Ramos (cell line): Measurements from ENCODE around the gene PPP1CA.

Experiments
- in situ Hi-C: fragments of 300-500 bp; cut with MboI; formaldehyde crosslinking; loops from one replicate; pipeline ENCODE4 v1.14.3; 2022; ENCODE audit warnings: low sequenced_read_pairs; ENCODE audit not compliant: unreplicated experiment

The PPP1CA gene

DNA sequence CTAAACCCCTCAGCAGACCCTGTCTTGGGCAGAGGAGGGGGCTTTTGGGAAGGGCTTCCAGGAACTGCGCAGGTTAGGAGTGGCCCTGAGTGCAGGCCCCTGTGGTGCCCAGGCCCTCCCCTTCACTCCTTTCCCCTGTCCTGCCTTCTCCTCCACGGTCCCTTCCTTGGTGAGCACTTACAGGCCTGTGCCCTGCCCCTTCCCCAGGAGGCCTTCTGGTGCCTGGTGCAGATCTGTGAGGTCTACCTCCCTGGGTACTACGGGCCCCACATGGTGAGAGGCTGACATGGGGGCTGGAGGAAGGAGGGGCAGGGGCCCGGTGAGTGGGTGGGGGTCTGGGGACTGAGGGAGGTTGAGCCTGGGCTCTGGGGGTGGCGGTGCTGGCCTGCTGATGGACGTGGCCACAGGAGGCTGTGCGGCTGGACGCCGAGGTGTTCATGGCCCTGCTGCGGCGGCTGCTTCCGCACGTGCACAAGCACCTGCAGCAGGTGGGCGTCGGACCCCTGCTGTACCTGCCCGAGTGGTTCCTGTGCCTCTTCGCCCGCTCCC, 4.8 kb upstream of the PPP1CA start:
- in situ Hi-C loops: loop anchor here (10.0 kb wide), 1 partner anchor 58 kb away; the partner anchor contains the start of gene TMEM134

DNA sequence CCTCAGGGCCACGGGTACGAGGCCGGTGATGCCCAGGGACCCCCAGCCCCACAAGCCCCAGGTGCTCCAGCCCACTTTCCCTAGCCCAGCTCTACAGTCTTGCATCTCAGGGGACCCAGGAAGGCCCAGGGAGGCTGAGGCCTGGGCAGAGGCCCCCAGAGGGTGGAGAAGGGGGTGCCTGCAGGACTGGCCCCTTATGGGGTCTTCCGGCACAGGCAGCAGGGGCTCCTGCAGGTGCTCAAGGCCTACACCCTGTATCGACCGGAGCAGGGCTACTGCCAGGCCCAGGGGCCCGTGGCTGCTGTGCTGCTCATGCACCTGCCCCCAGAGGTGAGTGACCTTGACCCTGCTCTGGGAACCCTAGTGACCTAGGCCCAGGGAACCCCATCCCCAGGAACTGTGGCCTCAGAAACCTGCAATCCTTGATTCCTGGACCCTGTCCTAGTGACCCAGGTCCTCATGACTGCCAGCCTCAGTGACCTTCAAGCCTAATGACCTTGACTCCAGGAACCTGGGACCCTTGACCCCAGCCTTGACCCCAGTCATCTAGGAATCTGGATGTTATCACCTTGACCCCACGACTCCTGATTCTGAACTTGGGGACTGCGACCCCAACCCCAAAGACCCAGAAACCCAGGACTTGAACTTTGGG, 4.2 kb upstream of the PPP1CA start:
- in situ Hi-C loops: loop anchor here (10.0 kb wide), 1 partner anchor 59 kb away; the partner anchor contains the start of gene TMEM134

DNA sequence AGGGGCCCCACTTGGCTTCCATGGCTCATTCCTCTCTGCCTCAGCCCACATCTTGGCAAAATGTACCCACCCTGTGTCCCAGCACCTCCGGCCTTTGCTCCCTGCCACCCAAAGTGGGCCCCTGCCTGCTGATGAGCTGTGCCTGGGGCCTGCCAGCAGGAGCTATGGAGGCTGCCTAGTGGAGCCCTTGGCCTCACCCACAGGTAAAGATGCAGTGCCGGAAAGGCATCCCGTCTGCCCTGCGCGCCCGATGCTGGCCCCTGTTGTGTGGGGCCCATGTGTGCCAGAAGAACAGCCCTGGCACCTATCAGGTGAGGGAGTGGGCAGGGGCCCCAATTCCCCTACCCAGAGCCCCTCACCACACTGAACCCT, 3.5 kb upstream of the PPP1CA start:
- in situ Hi-C loops: loop anchor here (10.0 kb wide), 1 partner anchor 60 kb away; the partner anchor contains the start of gene TMEM134

DNA sequence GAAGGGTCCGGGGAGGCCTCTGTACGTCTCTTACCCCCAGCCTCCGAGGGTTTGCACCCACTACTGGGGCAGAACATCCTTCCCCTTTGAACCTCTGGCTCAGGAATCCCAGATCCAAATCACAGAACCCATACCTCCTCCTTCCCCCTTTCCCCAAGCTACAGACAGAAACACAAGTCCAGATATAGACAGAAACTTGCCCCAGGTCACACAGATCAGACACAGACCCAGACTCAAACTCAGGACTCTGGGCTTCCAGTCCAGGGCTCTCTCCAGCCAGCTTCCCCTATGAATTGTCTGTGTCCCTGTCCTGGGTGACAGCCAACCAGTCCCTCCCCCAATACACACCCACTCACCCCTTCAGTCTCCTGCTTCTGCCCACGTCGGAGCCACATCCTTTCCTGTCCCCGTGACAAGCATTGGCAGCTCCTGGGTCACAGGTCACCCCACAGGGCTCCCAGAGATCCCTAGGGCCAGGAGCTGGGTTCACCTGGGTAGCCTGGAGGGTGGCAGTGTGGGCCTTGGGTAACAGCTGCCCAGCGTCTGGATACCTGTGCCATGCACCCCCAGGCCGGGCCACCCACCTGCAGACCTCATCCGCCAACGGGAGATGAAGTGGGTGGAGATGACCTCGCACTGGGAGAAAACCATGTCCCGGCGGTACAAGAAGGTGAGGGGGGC, 3.0 kb upstream of the PPP1CA start:
- in situ Hi-C loops: loop anchor here (10.0 kb wide), 1 partner anchor 60 kb away; the partner anchor contains the start of gene TMEM134

DNA sequence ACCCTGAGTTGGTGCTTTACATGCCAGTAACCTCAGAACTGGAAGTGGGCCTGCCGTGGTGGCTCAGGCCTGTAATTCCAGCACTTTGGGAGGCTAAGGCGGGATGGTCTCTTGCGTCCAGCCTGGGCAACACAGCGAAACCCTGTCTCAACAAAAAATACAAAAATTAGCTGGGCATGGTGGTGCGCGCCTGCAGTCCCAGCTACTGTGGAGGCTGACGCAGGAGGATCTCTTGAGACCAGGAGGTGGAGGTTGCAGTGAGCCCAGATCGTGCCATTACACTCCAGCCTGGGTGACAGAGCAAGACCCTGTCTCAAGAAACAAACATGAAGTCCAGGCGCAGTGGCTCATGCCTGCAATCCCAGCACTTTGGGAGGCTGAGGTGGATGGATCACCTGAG, 1.4 kb upstream of the PPP1CA start:
- in situ Hi-C loops: loop anchor here (10.0 kb wide), 1 partner anchor 62 kb away; the partner anchor contains the start of gene TMEM134

DNA sequence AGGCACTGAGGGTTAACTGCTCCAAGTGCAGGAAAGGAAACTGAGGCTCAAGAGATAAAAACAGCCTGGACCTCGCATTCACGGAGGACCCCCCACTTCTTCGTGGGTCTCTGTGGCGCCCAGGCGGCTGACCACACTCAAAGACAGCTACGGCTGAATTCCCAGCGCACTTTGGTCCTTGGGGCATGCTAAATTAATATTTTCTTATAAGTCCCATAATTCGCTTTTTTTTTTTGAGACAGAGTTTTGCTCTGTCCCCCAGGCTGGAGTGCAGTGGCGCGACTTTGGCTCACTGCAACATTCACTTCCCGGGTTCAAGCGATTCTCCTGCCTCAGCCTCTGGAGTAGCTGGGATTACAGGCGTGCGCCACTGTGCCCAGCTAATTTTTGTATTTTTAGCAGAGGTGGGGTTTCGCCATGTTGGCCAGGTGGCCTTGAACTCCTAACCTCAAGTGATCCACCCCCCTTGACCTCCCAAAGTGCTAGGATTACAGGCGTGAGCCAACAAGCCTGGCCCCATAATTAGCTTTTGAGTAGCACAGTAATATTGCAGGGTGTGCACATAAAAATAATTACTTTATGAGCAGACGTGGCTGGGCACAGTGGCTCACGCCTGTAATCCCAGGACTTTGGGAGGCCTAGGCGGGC, 658 bp upstream of the PPP1CA start:
- in situ Hi-C loops: loop anchor here (10.0 kb wide), 1 partner anchor 62 kb away; the partner anchor contains the start of gene TMEM134

DNA sequence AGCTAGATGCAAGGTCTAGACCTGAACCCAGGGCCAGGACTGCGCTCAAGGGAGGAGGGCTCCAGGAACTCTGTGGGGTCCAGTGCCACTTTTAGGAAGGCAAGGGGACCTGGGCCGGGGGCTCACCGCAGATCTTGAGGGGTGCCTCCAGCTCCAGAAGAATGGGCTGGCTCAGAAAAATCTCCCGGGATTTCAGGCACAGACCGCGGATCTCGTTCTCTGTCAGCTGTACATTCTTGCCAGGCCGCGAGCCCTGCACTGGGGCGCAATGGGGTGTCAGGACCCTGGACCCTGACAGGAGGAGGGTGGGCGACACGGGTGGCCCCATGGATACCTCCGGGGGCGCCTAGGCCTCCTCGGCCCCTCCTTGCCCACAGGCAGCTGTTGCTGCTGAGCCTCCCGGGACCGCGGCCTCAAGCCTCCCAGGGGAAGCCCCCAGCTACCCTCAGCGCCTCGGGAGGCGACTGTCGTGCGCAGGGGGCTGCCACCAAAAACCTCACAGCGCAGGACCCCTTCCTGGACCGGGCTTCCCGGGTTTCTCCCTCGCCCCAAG, 640 bp downstream of the PPP1CA start:
- in situ Hi-C loops: loop anchor here (10.0 kb wide), 1 partner anchor 64 kb away; the partner anchor contains the start of gene TMEM134

DNA sequence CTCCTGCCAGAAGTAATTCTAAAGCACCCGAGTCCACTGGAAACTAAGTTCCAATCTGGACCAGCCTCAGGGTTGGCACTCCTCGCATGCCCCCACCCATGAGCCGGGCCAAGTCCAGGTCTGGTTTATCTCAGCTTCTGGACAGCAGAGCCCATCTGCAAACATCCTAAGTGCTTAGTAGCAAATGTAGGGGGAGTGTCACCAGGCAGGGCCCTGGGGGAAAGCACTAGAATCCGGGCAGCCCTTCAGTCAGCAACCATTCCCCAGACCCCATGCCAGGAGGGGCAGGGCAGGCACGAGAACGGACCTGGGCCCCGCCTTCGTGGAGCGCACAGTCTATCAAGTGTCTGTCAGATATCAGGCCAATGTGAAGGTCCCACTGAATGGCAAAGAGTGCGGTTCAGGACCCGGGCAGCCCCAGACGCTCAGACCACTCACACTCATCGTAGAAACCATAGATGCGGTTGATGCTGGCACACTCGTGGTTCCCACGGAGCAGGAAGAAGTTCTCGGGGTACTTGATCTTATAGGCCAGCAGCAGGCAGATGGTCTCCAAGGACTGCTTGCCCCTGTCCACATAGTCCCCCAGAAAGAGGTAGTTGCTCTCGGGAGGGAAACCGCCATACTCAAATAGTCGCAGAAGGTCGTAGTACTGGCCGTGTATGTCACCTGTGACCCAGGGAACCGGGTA, 1.3 kb downstream of the PPP1CA start:
- in situ Hi-C loops: loop anchor here (10.0 kb wide), 1 partner anchor 64 kb away; the partner anchor contains the start of gene TMEM134

DNA sequence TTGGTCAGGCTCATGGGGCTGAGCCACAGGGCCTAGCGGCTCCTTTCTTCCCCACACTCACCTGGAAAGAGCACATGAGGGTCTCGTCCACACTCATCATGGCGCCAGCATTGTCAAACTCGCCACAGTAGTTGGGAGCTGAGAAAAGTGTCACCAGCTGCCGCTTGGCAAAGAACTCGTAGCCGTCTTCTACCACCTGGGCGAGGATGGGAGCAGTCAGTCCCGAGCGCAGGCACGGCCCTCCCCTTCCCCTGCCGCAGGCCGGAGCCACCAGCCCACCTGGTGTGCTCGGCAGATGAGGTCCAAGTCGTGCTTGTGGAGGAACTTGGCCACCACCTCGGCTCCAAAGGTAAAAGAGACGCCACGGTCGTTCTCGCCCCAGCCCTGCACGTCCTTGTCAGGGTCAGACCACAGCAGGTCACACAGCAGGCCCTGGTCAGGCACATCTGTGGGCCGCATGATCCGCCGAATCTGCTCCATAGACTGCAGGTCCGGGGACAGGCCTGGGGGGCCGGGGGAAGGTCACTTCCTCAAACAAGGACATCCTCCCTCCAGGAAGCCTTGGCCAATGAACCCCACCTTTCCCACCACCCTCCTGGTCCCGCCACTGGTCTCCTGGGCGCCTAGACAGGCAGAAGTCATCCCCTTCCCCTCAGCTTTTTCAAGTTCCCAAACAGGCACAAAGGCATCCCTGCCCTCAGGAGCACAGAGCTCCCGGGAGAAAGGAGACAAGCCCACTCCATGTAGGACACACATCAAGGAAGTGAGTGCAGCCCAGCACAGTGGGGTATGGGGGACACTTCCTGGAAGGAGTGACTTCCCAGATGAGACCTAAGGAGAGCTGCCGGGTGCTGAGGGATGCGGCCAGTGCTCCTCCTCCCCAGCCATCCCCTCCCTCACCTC, 2.7 kb downstream of the PPP1CA start:
- in situ Hi-C loops: no loop called here

DNA sequence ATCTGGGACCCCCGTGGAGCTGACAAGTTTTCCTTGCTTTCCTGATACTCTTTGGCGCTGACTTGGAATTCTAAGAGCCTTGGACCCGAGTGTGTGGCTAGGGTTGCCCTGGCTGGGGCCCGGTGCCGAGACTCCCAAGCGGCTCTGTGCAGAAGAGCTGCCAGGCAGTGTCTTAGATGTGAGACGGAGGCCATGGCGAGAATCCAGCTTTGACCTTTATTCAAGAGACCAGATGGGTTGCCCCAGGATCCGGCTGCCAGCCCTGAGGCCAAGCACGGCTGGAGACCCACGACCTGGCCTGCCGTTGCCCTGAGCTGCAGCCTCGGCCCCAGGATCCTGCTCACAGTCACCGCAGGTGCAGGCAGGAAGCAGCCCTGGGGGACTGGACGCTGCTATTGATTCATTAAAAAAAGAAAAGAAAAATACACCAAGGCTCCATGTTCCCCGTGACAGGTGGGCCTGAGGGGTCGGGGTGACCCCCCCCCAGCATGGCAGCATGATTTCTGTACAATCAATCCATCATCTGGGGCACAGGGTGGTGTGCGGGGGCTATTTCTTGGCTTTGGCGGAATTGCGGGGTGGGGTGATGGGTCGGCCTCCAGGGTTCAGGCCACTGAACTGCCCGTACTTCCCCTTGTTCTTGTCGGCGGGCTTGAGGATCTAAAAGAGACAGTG, 3.5 kb downstream of the PPP1CA start:
- in situ Hi-C loops: no loop called here

DNA sequence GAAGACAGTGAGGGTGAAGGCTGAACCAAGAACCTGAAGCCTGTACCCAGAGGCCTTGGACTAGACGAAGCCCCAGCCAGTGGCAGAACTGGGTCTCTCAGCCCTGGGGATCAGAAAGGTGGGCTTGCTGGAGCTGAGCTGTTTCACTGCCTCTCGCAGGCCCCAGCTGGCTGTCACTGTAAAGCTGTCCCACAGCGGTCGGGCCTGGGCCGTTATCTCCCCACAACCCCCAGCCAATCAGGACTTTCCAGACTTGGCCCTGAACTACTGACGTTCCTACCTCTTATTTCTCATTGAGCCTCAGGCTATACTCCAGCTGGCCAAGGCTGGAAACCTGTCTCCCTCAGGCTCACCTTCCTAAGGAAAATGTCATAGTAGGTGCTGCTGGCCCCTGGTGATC, 4.1 kb downstream of the PPP1CA start:
- in situ Hi-C loops: no loop called here

DNA sequence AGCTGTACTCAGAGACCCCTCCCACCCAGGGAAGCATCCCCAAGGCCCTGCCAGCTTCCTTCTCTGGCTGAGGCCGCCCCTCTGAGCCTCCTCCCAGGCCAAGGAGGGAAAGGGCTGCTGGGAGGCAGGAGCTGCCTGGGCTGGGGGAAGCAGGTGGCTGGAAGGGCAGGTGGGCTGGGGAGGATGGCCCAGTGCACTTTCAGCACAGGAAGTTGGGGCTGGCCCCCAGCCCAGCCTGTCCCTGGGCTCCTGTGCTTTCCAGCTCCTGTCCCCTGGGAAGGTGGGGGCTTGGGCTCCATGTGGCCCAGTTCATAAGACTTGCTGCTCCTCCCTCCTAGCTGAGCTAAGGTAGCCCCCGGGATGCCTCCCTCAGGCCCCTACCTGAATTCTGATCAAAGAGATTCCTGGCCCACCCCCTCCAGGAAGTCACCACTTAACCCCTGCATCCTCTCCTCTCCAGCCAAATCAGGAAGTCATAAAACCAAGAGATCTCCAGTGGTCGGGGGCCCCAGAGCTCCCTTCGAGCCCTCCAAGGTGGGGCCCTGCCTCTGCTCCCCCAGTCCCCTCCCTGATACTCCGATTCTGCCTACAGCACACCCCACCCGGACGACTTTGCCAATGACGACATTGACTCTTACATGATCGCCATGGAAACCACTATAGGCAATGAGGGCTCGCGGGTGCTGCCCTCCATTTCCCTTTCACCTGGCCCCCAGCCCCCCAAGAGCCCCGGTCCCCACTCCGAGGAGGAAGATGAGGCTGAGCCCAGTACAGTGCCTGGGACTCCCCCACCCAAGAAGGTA, 4.9 kb downstream of the PPP1CA start:
- in situ Hi-C loops: no loop called here

DNA sequence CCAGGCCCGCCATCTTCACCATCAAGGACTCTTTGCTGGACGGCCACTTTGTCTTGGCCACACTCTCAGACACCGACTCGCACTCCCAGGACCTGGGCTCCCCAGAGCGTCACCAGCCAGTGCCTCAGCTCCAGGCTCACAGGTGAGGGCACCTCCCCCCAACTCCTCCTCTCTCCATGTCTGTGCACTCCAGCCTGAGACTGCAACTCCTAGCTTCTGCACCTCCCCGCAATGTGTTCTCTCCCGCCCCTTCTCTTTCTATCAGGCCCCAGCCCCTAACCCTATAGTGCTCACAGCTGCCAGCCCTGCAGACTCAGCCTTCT, 5.4 kb downstream of the PPP1CA start:
- in situ Hi-C loops: no loop called here

DNA sequence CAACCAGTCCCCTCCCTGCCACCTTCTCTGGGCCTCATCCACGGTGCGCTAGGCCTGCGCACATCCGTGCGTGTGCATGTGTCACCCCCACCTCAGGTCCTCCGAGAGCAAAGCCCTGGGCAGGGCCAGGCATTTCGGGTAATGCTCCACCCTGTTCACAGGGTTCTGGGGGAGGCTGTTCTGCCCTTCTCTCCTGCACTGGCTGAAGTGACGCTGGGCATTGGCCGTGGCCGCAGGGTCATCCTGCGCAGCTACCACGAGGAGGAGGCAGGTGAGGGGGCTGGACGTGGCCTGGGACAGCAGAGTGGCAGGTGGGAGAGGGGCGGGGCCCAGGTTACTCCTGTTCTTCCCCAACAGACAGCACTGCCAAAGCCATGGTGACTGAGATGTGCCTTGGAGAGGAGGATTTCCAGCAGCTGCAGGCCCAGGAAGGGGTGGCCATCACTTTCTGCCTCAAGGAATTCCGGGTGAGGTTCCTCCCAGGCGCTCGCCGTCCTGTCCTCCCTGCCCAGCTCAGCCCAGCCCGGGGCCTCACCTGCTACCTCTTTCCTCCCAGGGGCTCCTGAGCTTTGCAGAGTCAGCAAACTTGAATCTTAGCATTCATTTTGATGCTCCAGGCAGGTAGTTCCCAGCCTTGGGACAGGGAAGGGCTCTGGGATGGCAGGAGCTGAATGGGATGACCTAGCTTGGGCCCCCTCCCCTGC, 6.0 kb downstream of the PPP1CA start:
- in situ Hi-C loops: no loop called here

DNA sequence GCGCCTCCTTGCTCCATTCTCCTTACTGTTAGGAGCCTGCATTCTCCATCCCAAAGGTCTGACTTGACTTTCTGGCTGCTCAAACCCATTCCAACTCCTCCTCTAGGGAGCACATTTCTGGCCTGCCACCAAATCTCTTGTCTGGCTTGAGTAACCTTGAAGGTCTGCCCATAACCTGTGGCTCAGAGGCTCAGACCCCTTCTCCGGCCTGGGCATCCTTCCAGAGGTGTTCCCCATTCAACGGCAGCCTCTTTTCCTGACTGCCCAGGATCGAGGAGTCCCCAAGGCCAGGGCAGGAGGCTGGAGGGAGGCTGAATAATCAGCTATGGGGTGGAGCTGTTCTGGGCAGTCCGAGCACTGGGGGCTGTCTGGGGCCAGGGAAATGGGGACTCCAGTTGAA, 7.7 kb downstream of the PPP1CA start:
- in situ Hi-C loops: no loop called here

DNA sequence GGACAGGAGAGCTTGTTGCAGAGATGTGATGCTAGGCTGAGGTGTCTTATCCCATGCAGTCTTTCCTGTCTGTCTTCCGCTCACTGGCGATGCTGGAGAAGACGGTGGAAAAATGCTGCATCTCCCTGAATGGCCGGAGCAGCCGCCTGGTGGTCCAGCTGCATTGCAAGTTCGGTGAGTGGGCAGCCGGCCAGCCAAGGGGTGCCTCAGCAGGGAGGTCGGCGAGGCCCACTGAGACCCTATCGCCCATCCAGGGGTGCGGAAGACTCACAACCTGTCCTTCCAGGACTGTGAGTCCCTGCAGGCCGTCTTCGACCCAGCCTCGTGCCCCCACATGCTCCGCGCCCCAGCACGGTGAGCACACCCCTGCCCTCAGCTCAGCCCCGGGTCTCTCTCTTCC, 8.2 kb downstream of the PPP1CA start:
- in situ Hi-C loops: no loop called here

DNA sequence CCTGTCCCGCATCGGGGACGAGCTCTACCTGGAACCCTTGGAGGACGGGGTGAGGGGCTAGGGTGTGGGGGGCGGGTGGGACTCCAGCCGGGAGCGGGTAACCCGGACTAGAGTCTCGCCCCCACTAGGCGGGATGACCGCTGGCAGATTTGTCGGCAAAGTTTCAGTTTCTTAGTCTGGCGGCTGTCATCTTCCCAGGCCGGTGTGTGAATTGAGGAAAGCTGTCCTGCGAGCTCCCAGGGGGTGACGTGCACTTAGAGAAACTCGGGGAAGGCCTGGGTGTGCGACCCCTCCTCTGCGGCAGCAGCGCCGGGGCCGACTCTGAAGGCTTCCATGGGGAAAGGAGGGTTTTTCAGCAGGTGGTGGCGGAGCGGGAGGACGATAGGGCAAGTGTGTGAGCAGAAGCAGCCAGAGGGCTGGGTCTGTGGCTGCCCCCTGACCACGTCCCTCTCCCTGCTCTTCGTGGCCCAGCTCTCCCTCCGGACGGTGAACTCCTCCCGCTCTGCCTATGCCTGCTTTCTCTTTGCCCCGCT, 9.4 kb downstream of the PPP1CA start:
- in situ Hi-C loops: no loop called here
